GM18909 (cell line): Measurements from ENCODE around the gene BOC.

ENCODE experiments used
- ATAC-seq: cut with Tn5 transposase; IDR thresholded peaks from one replicate; pipeline ENCODE4 v1.9.1; 2021; ENCODE audit warnings: mild to moderate bottlenecking; ENCODE audit not compliant: unreplicated experiment, poor library complexity

Gene BOC

DNA sequence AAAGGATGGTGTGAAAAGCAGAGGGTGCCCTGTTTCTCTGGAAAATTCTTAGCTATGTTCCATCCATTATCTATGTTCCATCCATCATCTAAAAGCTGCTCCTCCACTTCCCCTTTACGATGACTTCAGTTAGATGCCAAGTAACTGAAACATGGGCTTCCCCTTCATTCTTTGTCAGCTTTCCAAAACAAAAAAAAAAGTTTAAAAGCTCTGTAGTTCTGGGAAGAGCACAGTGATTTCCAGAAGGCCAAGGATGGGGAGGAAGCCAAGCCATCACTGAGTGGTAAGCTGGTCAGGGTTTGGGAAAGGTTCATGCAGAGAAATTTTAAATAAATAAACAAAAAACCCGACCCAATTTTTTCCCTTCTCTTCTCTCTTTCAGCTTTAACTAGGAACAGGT, 118.4 kb downstream of the BOC start:
- ATAC-seq = no peak

DNA sequence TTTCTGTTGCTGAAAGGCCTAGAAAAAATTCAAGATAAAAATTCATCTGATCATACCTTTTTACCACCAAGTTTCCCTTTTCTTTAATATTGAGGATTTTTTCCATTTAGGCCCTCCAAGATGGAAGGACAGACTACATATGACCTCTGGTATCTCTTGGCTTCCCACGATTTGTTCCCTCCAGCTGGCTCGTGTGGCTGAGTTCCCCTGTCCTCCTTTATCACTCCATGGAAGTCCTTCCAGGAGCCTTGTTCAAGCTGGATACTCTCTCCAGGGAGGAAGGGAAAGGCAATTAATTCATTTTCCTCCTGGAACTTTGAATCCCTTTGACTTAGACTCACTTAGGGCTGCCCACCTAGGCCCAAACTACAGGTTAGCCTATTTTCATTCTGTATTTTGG, 119.4 kb downstream of the BOC start:
- ATAC-seq = no peak

DNA sequence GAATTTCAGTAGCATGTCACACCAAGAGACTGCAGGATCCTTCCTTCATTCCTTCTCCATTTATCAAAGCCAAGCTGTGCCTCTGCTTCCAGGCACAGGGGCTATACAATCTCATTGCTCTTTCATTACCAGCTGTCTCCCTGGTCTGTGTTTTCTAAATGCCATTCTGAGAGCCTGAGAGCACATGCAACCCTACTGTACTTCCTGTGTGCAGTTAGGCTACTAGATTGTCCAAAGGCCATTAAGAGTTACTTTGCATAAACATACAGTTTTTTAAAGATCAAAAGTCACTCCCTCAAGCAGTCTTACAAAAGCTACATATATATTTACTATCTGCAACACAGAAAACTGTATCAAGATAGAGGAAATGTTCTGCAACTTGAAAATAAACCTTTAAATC, 119.8 kb downstream of the BOC start:
- ATAC-seq = no peak
